Muscle of leg (tissue), 11 donors: ENCODE data around the gene TOR4A. TPM values are rescaled to one million over a fixed set of nuclear protein-coding genes. Genes with fewer than 3 reads are reported as not detected.
A peak's percentile ranks its signal among the peaks of the same experiment; 100 is the strongest.

Experiments
- DNase-seq: peaks from one replicate; pipeline ENCODE4 v3.0.0; 2013
- H3K27ac ChIP-seq: one replicate; pipeline ENCODE4 v1.5.1; 2013; ENCODE audit warnings: mild to moderate bottlenecking, low read length, control low read depth
- H3K27me3 ChIP-seq: one replicate; pipeline ENCODE4 v1.6.1; 2013; ENCODE audit warnings: low read length; ENCODE audit not compliant: control insufficient read depth, insufficient read depth
- H3K36me3 ChIP-seq: one replicate; pipeline ENCODE4 v1.6.1; 2013; ENCODE audit warnings: low read length; ENCODE audit not compliant: control insufficient read depth, insufficient read depth
- H3K4me1 ChIP-seq: one replicate; pipeline ENCODE4 v1.6.1; 2013; ENCODE audit warnings: low read length; ENCODE audit not compliant: control insufficient read depth, insufficient read depth
- H3K4me3 ChIP-seq: one replicate; pipeline ENCODE4 v1.5.1; 2013; ENCODE audit warnings: low read length, control low read depth
- H3K9me3 ChIP-seq: replicated peaks from 2 replicates; pipeline ENCODE4 v1.6.1; 2013; ENCODE audit warnings: low read depth, low read length; ENCODE audit not compliant: control insufficient read depth
- WGBS: methylation state at CpG from one replicate; pipeline ENCODE4 v1.1.5; 2013; ENCODE audit warnings: missing lambda C conversion rate; ENCODE audit not compliant: insufficient coverage; 5-methylcytosine and 5-hydroxymethylcytosine counted together
- polyA plus RNA-seq, 8 donors: library from polyadenylated mRNA; unstranded; fragments of 120-200 nt; gene quantifications; one replicate each; pipeline versions ENCODE4 v1.2.1 to v1.2.3, GENCODE V29; 2013; ENCODE audit warnings: inconsistent platforms in 1 of 8, low replicate concordance in 1 of 8; ENCODE audit not compliant: insufficient read length in 8 of 8, insufficient read depth in 1 of 8
- total RNA-seq: library from RNA; stranded (reverse); fragments of 120-200 nt; gene quantifications from one replicate; pipeline ENCODE4 v1.2.4, GENCODE V29; 2013

TOR4A gene
- total and polyA plus RNA-seq, 9 donors, result 3.6 to 9.3 (median 8.2) TPM

DNA sequence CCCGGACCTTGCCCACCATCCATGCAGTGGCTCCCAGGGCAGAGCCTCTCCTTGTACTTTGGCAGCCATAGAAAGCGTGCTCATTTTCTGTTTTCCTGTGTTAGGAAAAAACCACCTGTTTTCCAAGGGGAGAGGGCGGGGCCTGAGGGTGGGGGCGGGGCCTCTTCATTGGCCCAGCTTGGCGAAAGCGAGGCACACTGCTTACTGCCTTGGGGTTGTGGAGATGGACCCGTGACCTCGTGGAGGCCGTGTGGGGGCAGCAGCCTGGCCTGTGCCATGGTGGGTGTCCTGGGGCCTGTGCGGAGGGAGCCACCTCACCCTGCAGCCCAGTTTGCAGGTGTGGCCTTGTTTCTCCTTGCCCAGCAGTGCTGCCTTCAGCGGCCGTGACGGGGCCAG lies 4.4 kb upstream of the TOR4A start:
- Histone ChIP-seq H3K9me3 (no peaks in the 10 kb centered on the region), H3K4me3 (no peak overlapping the region), H3K36me3 (peaks cover 44% of the 10 kb centered on the region), H3K4me1 (peaks cover 48% of the 10 kb centered on the region), H3K27me3 (peaks cover 18% of the 10 kb centered on the region), H3K27ac (no peak overlapping the region)
- WGBS, result 73% methylated on average over 13 of the region's 13 CpGs
- DNase-seq, result no peak

- Histone ChIP-seq H3K27ac (no peak overlapping the region), H3K4me1 (peaks cover 46% of the 10 kb centered on the region), H3K36me3 (peaks cover 39% of the 10 kb centered on the region), H3K27me3 (peaks cover 20% of the 10 kb centered on the region), H3K4me3 (no peak overlapping the region), H3K9me3 (no peaks in the 10 kb centered on the region)
- WGBS, result 85% methylated on average over 14 of the region's 15 CpGs
- peak; percentile 12 for DNase-seq
Observed at GRCh38 chr9:137273611-137274320, 3.8 kb upstream of the TOR4A start.

DNA sequence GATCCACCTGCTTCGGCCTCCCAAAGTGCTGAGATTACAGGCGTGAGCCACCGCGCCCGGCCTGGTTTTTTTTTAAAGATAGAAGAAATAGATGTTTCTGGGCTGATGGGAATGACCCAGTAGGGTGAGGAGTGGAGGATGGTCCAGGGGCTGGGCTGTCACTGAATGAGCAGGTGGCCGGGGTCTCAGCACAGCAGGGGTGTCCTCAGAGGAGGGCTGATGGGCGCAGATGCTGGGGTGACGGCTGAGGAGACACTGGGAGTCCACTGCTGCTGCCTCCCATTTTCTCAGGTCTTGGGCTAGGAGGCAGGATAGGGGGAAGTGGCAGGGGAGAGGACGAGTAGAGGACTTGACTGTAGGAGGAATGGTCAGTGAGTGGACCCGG lies 2.3 kb upstream of the TOR4A start:
- H3K36me3 ChIP-seq, result peaks cover 26% of the 10 kb centered on the region
- H3K27me3 ChIP-seq, result peaks cover 33% of the 10 kb centered on the region
- 81% methylated on average over 10 of the region's 10 CpGs for WGBS
- no peaks in the 10 kb centered on the region for H3K9me3 ChIP-seq
- DNase-seq, result peak; percentile 10
- H3K27ac ChIP-seq, result no peak overlapping the region
- no peak overlapping the region for H3K4me3 ChIP-seq
- H3K4me1 ChIP-seq, result peaks cover 45% of the 10 kb centered on the region

- Histone ChIP-seq H3K9me3 (no peaks in the 10 kb centered on the region), H3K27me3 (peaks cover 40% of the 10 kb centered on the region), H3K36me3 (peaks cover 24% of the 10 kb centered on the region), H3K27ac (peak overlapping the region; percentile 94), H3K4me3 (no peak overlapping the region), H3K4me1 (peaks cover 51% of the 10 kb centered on the region)
- peak; percentile 16 for DNase-seq
- 72% methylated on average over 23 of the region's 24 CpGs for WGBS
Observed at GRCh38 chr9:137275588-137276472, 1.7 kb upstream of the TOR4A start.

GRCh38 chr9:137276473-137277328 lies 825 bp upstream of the TOR4A start:
- H3K36me3 ChIP-seq, result peaks cover 19% of the 10 kb centered on the region
- H3K27me3 ChIP-seq, result peaks cover 45% of the 10 kb centered on the region
- H3K27ac ChIP-seq, result peak overlapping the region; percentile 94
- 26% methylated on average over 15 of the region's 30 CpGs for WGBS
- peak overlapping the region; percentile 33 for H3K4me3 ChIP-seq
- H3K9me3 ChIP-seq, result no peaks in the 10 kb centered on the region
- peaks cover 52% of the 10 kb centered on the region for H3K4me1 ChIP-seq
- peak; percentile 95 for DNase-seq

- Histone ChIP-seq H3K4me3 (peak overlapping the region; percentile 33), H3K27me3 (peaks cover 48% of the 10 kb centered on the region), H3K4me1 (peaks cover 62% of the 10 kb centered on the region), H3K9me3 (no peaks in the 10 kb centered on the region), H3K36me3 (peaks cover 4% of the 10 kb centered on the region), H3K27ac (peak overlapping the region; percentile 94)
- 5% methylated on average over 43 of the region's 54 CpGs for WGBS
- peak; percentile 30 for DNase-seq
Observed at GRCh38 chr9:137278061-137278701, 655 bp downstream of the TOR4A start.

- H3K27me3 ChIP-seq, result peaks cover 51% of the 10 kb centered on the region
- no peak overlapping the region for H3K4me3 ChIP-seq
- H3K9me3 ChIP-seq, result no peaks in the 10 kb centered on the region
- H3K36me3 ChIP-seq, result no peaks in the 10 kb centered on the region
- H3K27ac ChIP-seq, result no peak overlapping the region
- no peak for DNase-seq
- WGBS, result 48% methylated on average over 132 of the region's 139 CpGs
- peaks cover 58% of the 10 kb centered on the region for H3K4me1 ChIP-seq
Observed at GRCh38 chr9:137278721-137279711, 1.5 kb downstream of the TOR4A start.

DNA sequence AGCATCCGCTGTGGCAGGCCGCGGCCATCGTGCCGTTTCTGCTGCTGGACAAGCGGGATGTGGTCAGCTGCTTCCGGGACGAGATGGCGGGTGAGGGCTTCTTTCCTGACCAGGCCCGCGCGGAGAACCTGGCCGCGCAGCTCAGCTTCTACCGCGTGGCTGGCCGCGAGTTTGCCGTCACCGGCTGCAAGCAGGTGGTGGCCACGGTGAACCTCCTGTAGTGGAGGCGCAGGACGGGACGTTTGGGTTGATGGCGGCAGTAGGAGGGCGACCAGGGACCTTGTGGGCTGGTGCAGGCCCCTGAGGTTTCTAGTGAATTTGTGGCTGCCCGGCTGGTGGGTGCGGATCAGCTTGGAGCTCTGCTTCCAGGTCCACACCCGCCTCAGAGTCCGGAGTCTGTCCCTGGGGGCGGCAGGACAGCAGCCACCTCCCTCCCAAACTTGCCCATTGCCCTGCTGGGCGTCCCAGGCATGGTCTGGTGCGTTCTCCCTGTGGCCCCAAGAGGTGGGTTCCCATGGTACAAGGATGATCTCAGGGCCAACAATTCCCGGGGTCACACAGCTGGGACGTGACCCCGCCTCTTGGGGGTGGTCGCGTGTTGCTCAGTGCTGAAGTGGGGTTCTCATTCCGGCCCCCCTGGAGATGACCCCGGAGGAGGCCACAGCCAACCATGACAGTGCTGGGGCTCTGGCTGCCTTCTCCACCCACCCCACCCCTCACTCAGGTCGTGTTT lies 2.4 kb downstream of the TOR4A start:
- Histone ChIP-seq H3K9me3 (no peaks in the 10 kb centered on the region), H3K27me3 (peaks cover 53% of the 10 kb centered on the region), H3K36me3 (no peaks in the 10 kb centered on the region), H3K4me3 (no peak overlapping the region), H3K27ac (no peak overlapping the region), H3K4me1 (peaks cover 51% of the 10 kb centered on the region)
- DNase-seq, result no peak
- WGBS, result 63% methylated on average over 29 of the region's 41 CpGs
